Heart right ventricle (tissue), 16 donors: ENCODE results near the gene PSMG3. TPM values are rescaled to one million over a fixed set of nuclear protein-coding genes. Genes with fewer than 3 reads are reported as not detected.

Experiments
- ATAC-seq, 8 donors: fragments of 200-7000 bp; cut with Tn5 transposase; one replicate each; pipeline ENCODE4 v1.9.1; 2020; ENCODE audit warnings: mild to moderate bottlenecking in 8 of 8, moderate library complexity in 8 of 8, moderate number of reproducible peaks in 1 of 8
- DNase-seq, 2 donors: peaks; one replicate each; pipeline ENCODE4 v3.0.0-alpha.2; 2020
- H3K27ac ChIP-seq, 10 donors: fragments of 200-600 bp; sonication (generic) in 2 of 10; one replicate each; pipeline versions ENCODE4 v1.5.0 to v1.8.0; 2020 to 2022; ENCODE audit warnings: mild to moderate bottlenecking in 3 of 10
- H3K27me3 ChIP-seq, 7 donors: fragments of 200-600 bp; one replicate each; pipeline ENCODE4 v1.8.0; 2021 to 2022; ENCODE audit warnings: mild to moderate bottlenecking in 2 of 7
- H3K36me3 ChIP-seq, 9 donors: fragments of 200-600 bp; sonication (generic) in 1 of 9; one replicate each; pipeline versions ENCODE4 v1.5.0 to v1.8.0; 2020 to 2022; ENCODE audit warnings: mild to moderate bottlenecking in 2 of 9
- H3K4me1 ChIP-seq, 9 donors: fragments of 200-600 bp; sonication (generic) in 1 of 9; one replicate each; pipeline versions ENCODE4 v1.5.0 to v1.8.0; 2020 to 2022; ENCODE audit warnings: mild to moderate bottlenecking in 4 of 9
- H3K4me3 ChIP-seq, 10 donors: fragments of 200-600 bp; sonication (generic) in 2 of 10; one replicate each; pipeline versions ENCODE4 v1.5.0 to v1.8.0; 2020 to 2022; ENCODE audit warnings: mild to moderate bottlenecking in 7 of 10, moderate library complexity in 2 of 10
- H3K9me3 ChIP-seq, 11 donors: fragments of 200-600 bp in 10 of 11; sonication (generic) in 2 of 11; one replicate each; pipeline versions ENCODE4 v1.5.0 to v1.8.0; 2013 to 2022; ENCODE audit warnings: mild to moderate bottlenecking in 2 of 11, control low read depth in 1 of 11, moderate library complexity in 1 of 11
- CTCF ChIP-seq, 9 donors: fragments of 200-600 bp; sonication (generic) in 2 of 9; IDR thresholded peaks; one replicate each; pipeline versions ENCODE4 v1.5.0 to v1.8.0; 2021 to 2022; ENCODE audit warnings: antibody characterized with exemption in 9 of 9, mild to moderate bottlenecking in 5 of 9, moderate library complexity in 1 of 9
- WGBS, 2 donors: extraction: QIAGEN DNeasy Blood & Tissue Kit; methylation state at CpG; one replicate each; pipeline ENCODE4 v1.1.7; 2013; ENCODE audit warnings: inconsistent platforms in 1 of 2; 5-methylcytosine and 5-hydroxymethylcytosine counted together
- intact Hi-C, 10 donors: fragments of 100-400 bp; cut with DNase I; formaldehyde crosslinking; loops; one replicate each; pipeline versions ENCODE4 v1.11.1 to v1.14.2; 2022
- polyA plus RNA-seq, 2 donors: library from polyadenylated mRNA; stranded (reverse); fragments of 200-250 nt; gene quantifications; one replicate each; pipeline ENCODE4 v1.2.3, GENCODE V29; 2013
- total RNA-seq, 10 donors: library from RNA; stranded (reverse); fragmentation: NEBNext Ultra II Directional in 3 of 10; extraction: Animal tissue kit (Norgen Biotek cat#: 25700) in 3 of 10; gene quantifications; one replicate each; pipeline versions ENCODE4 v1.2.1 to v1.2.4, GENCODE V29; 2021 to 2023
- donor health status: Arrhythmogenic right ventricular cardiomyopathy.
- donor health status: ischemic (EF 13 %, LVEDD 7.1; RV severe dilation, severe dysfunction).
- donor health status: healthy with polysubstance abuse.
- donor health status: DM: no; HTN: yes; CAD: no.
- donor health status: DM: no; HTN: no; CAD: no.
- donor health status: ischemic (EF 25% LVEDD 6.9; RV normal size, moderate dysfunction).
- donor health status: ischemic (EF 25% LVEDD 5.7; RV mildly dilated, moderate dysfunction).
- donor health status: healthy.
- donor health status: DM: yes; HTN: yes; CAD: no.
- donor health status: Ischemic cardiomyopathy.
- donor health status: ischemic (EF 35%, LVEDD 5.7; RV mildly dilated, moderate dysfunction).
- donor health status: nonischemic (EF 11% LVEDD 7.7; RV severe dilation, severe dysfunction).
- donor health status: DM: yes; HTN: yes; CAD: no.
- donor health status: PGD.
- donor health status: ischemic (EF 29% LVEDD 5.4; RV normal size, mild dysfunction).
- donor health status: nonischemic (EF 23%, LVEDD 6.1; RV moderate dilation, normal function).

PSMG3 gene
- total and polyA plus RNA-seq, 12 donors = 7.3 to 45.7 (median 12.0) TPM

GRCh38 chr7:1598961-1599639 lies 29.3 kb upstream of the PSMG3 start:
- no peaks in the 10 kb centered on the region for H3K9me3 ChIP-seq
- H3K27ac ChIP-seq = no peak overlapping the region
- intact Hi-C loops = loop anchor here in 1 of 10 donors (10.0 kb wide), 1 partner anchor 166 kb away; no protein-coding TSS in a partner anchor
- no peaks in the 10 kb centered on the region for H3K4me1 ChIP-seq
- DNase-seq (no peak), ATAC-seq (no peak)
- H3K27me3 ChIP-seq = peaks cover 0 to 38% (median 27%) of the 10 kb centered on the region in 7 donors
- 90 to 93% methylated on average over 12 of the region's 12 CpGs for WGBS, 2 donors
- TF ChIP-seq CTCF (IDR thresholded peaks at IDR 0.05) = no peak
- H3K4me3 ChIP-seq = no peak overlapping the region
- H3K36me3 ChIP-seq = no peaks in the 10 kb centered on the region

GRCh38 chr7:1598286-1598685 lies 28.5 kb upstream of the PSMG3 start:
- no peaks in the 10 kb centered on the region for H3K4me1 ChIP-seq
- no peaks in the 10 kb centered on the region for H3K9me3 ChIP-seq
- no peaks in the 10 kb centered on the region for H3K36me3 ChIP-seq
- H3K27me3 ChIP-seq = peaks cover 0 to 46% (median 29%) of the 10 kb centered on the region in 7 donors
- no peak for DNase-seq
- H3K27ac ChIP-seq = no peak overlapping the region
- TF ChIP-seq CTCF (IDR thresholded peaks at IDR 0.05) = no peak
- no peak for ATAC-seq
- WGBS, 2 donors = 86 to 92% methylated on average over 7 of the region's 7 CpGs
- intact Hi-C loops = loop anchor here in 1 of 10 donors (10.0 kb wide), 1 partner anchor 167 kb away; no protein-coding TSS in a partner anchor
- H3K4me3 ChIP-seq = no peak overlapping the region

- Histone ChIP-seq H3K4me3 (no peak overlapping the region), H3K9me3 (no peaks in the 10 kb centered on the region), H3K4me1 (no peaks in the 10 kb centered on the region), H3K27ac (no peak overlapping the region), H3K36me3 (no peaks in the 10 kb centered on the region), H3K27me3 (peaks cover 0 to 50% (median 34%) of the 10 kb centered on the region in 7 donors)
- intact Hi-C loops = loop anchor here in 1 of 10 donors (10.0 kb wide), 1 partner anchor 167 kb away; no protein-coding TSS in a partner anchor
- no peak for ATAC-seq
- DNase-seq = no peak
- TF ChIP-seq CTCF (IDR thresholded peaks at IDR 0.05) = no peak
- WGBS, 2 donors = 92 to 93% methylated on average over 11 of the region's 11 CpGs
Observed at GRCh38 chr7:1597791-1598190, 28.0 kb upstream of the PSMG3 start.

GRCh38 chr7:1597066-1597760 lies 27.4 kb upstream of the PSMG3 start:
- TF ChIP-seq CTCF (IDR thresholded peaks at IDR 0.05) = no peak
- no peak overlapping the region for H3K4me3 ChIP-seq
- H3K27ac ChIP-seq = no peak overlapping the region
- peaks cover 0 to 4% (median 0%) of the 10 kb centered on the region in 9 donors for H3K4me1 ChIP-seq
- peaks cover 0 to 56% (median 40%) of the 10 kb centered on the region in 7 donors for H3K27me3 ChIP-seq
- 80 to 85% methylated on average over 16 of the region's 16 CpGs for WGBS, 2 donors
- intact Hi-C loops = loop anchor here in 1 of 10 donors (10.0 kb wide), 1 partner anchor 168 kb away; no protein-coding TSS in a partner anchor
- no peaks in the 10 kb centered on the region for H3K9me3 ChIP-seq
- no peak for ATAC-seq
- DNase-seq = no peak
- H3K36me3 ChIP-seq = no peaks in the 10 kb centered on the region
